Karpas-422 (cell line): ENCODE measurements around the gene EIF3J. TPM values are rescaled to one million over a fixed set of nuclear protein-coding genes. Genes with fewer than 3 reads are reported as not detected.
"Not testable (repeated sequence)": the region's sequence is repeated elsewhere in the genome, so short reads cannot be mapped to it uniquely, and the experiment has no call there.

Experiments
- DNase-seq: peaks from one replicate; pipeline ENCODE4 v3.0.0-alpha.2; 2015
- H2AFZ ChIP-seq: fragments of 200-600 bp; sonication (generic); 2 replicates; pipeline ENCODE4 v1.6.1; 2014; ENCODE audit warnings: antibody characterized with exemption, low read length, mixed read lengths
- H3K27ac ChIP-seq: fragments of 200-600 bp; sonication (generic); 2 replicates; pipeline ENCODE4 v1.5.1; 2014; ENCODE audit warnings: mild to moderate bottlenecking, low read length, moderate library complexity
- H3K27me3 ChIP-seq: fragments of 200-600 bp; sonication (generic); 2 replicates; pipeline ENCODE4 v1.6.1; 2014; ENCODE audit warnings: low read length, mixed read lengths
- H3K36me3 ChIP-seq: fragments of 200-600 bp; sonication (generic); 2 replicates; pipeline ENCODE4 v1.6.1; 2014; ENCODE audit warnings: low read length, mixed read lengths; ENCODE audit not compliant: insufficient read depth
- H3K4me1 ChIP-seq: fragments of 200-600 bp; sonication (generic); 2 replicates; pipeline ENCODE4 v1.6.1; 2014; ENCODE audit warnings: mild to moderate bottlenecking, low read length, mixed read lengths
- H3K4me2 ChIP-seq: fragments of 200-600 bp; sonication (generic); 2 replicates; pipeline ENCODE4 v1.6.1; 2014; ENCODE audit warnings: low read length, low read depth, mild to moderate bottlenecking; ENCODE audit not compliant: poor library complexity, severe bottlenecking
- H3K4me3 ChIP-seq: fragments of 200-600 bp; sonication (generic); 2 replicates; pipeline ENCODE4 v1.5.1; 2014; ENCODE audit warnings: mild to moderate bottlenecking, antibody characterized with exemption, low read length, mixed read lengths
- H3K79me2 ChIP-seq: fragments of 200-600 bp; sonication (generic); 2 replicates; pipeline ENCODE4 v1.6.1; 2014; ENCODE audit warnings: mild to moderate bottlenecking, low read length, mixed read lengths
- H3K9ac ChIP-seq: fragments of 200-600 bp; sonication (generic); 2 replicates; pipeline ENCODE4 v1.6.0; 2014; ENCODE audit warnings: low read length
- H3K9me2 ChIP-seq: fragments of 200-600 bp; sonication (generic), shearing (Covaris generic); replicated peaks from 2 replicates; pipeline ENCODE4 v1.6.0; 2014; ENCODE audit warnings: mild to moderate bottlenecking, low read length, moderate library complexity; ENCODE audit not compliant: insufficient read depth
- H3K9me3 ChIP-seq: fragments of 300-700, 200-600 bp; sonication (generic); 2 replicates; pipeline ENCODE4 v1.6.1; 2014; ENCODE audit warnings: low read length, mixed read lengths
- H4K20me1 ChIP-seq: fragments of 200-600 bp; sonication (generic); 2 replicates; pipeline ENCODE4 v1.6.1; 2014; ENCODE audit warnings: mild to moderate bottlenecking, antibody characterized with exemption, low read length, low read depth; ENCODE audit not compliant: insufficient read depth
- total RNA-seq: library from RNA; depleted of rRNA; stranded (reverse); fragments of >200 nt; shearing (Covaris generic); gene quantifications from 2 replicates; pipeline ENCODE4 v1.2.3, GENCODE V29; 2014; ENCODE audit warnings: low replicate concordance

The EIF3J gene
- total RNA-seq, 1 experiment from 2014 or later, result 70.7 TPM

DNA sequence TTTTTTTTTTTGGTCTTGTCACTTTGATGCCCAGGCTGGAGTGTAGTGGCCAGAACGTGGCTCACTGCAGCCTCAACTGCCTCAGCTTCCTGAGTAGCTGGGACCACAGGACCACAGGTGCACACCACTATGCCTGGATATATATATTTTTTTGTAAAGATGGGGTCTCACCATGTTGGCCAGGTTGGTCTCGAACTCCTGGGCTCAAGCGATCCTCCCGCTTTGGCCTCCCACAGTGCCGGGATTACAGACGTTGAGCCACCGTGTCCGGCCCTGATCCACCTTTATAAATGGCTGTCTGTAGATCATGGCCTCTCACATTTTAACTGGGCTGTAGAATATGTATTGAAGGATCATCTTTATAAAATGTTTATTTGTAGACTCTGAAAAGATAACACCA is 1.9 kb upstream of the EIF3J start:
- no peak overlapping the region for H3K9ac ChIP-seq

DNA sequence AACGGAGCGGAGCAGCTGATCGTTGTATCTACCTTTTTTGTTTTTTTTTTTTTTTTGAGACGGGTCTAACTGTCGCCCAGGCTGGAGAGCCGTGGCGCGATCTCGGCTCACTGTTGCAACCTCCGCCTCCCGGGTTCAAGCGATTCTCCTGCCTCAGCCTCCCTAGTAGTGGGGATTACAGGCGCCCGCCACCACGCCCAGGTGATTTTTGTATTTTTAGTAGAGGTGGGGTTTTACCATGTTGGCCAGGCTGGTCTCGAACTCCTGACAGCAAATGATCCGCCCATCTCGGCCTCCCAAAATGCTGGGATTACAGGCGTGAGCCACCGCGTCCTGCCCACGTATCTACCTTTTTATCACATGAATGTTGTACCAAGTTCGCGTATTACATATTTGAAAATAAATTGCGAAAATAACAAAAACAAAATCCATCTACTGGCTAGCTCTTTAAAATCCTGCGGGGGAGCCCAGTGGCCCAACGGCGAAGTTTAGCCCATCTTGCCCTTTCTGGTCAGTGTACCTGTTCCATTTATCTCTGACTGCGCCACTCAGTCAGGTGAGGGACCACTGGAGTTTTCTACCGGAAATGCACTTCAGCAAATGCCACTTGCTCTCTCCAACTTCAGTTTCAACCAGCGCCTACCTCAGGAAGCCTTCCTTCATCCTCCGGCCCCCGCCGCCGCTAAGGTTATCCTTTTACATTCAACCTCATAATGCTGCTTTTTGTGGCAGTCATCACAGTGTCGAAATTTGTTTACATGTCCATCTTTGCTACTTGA is 1.2 kb upstream of the EIF3J start:
- Histone ChIP-seq H3K9me3 (no peaks in the 10 kb centered on the region), H3K36me3 (peaks cover 10% of the 10 kb centered on the region; the same call in 1 of the 2 replicates), H3K27me3 (no peaks in the 10 kb centered on the region), H3K9me2 (no peaks in the 10 kb centered on the region), H3K4me2 (peak overlapping the region; percentile 77), H3K4me1 (peaks cover 26% of the 10 kb centered on the region), H4K20me1 (peaks cover 10% of the 10 kb centered on the region), H3K79me2 (peaks cover 50% of the 10 kb centered on the region), H2AFZ (peak overlapping the region; percentile 22), H3K9ac (peak overlapping the region; percentile 86), H3K4me3 (peak overlapping the region; percentile 74), H3K27ac (peak overlapping the region; percentile 43)
- peak; percentile 67 for DNase-seq

More for the DNA sequence above, 1.9 kb upstream of the EIF3J start:
- DNase-seq, result no peak
- Histone ChIP-seq H3K27me3 (no peaks in the 10 kb centered on the region), H3K79me2 (peaks cover 44% of the 10 kb centered on the region), H3K9me2 (no peaks in the 10 kb centered on the region), H3K9me3 (no peaks in the 10 kb centered on the region), H3K27ac (no peak overlapping the region), H3K4me2 (no peak overlapping the region), H3K36me3 (peaks cover 5% of the 10 kb centered on the region; the same call in 1 of the 2 replicates), H3K4me3 (no peak overlapping the region), H2AFZ (no peak overlapping the region), H4K20me1 (peaks cover 10% of the 10 kb centered on the region), H3K4me1 (peaks cover 22% of the 10 kb centered on the region)

DNA sequence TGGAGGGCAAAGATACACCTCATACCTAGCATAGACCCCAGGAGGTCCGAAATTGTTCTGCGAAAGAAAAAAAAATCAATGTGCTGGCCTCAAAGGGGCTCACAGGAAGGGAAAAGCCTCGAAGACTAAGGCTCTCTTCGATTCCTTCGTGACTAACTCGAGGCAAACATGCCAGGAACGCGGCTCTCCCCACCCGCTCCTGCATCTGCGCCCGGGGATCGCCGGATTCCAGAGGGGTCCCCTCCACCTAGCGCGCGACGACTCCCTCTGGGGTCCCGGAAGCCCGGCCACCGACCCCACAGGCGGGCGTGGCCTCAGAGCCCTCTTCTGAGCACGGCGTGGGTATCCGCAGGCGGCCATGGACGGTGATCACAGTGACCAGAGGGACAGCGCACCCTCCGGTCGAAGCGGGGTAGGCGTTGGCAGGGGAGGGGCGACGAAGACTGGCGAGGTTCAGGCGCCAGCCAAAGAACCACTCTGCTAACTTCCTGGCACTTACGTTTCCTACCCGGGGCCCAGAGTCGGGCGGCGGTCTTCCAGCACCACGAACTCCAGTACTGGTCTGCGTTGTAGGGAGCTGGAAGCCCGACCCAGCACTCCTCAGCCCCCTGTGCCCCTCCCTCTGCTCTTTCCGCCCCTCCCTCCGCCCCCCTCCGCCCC is 515 bp upstream of the EIF3J start:
- peak overlapping the region; percentile 77 for H3K4me2 ChIP-seq
- peaks cover 18% of the 10 kb centered on the region for H3K36me3 ChIP-seq
- peak overlapping the region; percentile 86 for H3K9ac ChIP-seq
- H3K4me1 ChIP-seq, result peaks cover 30% of the 10 kb centered on the region
- DNase-seq, result no peak
- H3K9me3 ChIP-seq, result no peaks in the 10 kb centered on the region
- H3K79me2 ChIP-seq, result peaks cover 57% of the 10 kb centered on the region
- peaks cover 10% of the 10 kb centered on the region for H4K20me1 ChIP-seq
- peak overlapping the region; percentile 43 for H3K27ac ChIP-seq
- H3K4me3 ChIP-seq, result peak overlapping the region; percentile 74
- no peaks in the 10 kb centered on the region for H3K27me3 ChIP-seq
- H3K9me2 ChIP-seq, result no peaks in the 10 kb centered on the region
- H2AFZ ChIP-seq, result peak overlapping the region; percentile 22

DNA sequence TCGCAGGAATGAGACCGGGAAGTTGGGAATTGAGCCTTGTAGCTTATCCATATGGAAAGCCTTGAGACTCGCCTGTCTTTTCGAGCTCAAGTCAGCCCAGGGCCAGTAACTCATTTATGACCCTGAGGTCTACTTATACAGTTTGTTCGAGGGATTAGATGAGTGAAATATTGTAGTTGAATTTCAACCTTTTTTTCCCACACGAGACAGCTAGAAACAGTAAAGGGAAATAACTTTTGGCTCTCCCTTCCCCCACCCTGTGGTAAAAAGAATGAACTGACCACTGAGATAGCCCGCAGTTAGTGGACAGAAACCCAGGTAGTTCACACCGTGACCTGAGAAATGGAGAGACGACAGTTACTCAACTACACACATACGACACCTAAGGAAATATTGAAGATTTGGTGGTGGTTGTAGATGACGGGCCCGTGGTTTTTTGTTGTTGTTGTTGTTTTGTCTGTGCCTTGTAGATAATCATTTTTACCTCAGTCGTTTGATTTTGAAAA is 841 bp downstream of the EIF3J start:
- Histone ChIP-seq H3K9ac (peak overlapping the region; percentile 96), H4K20me1 (peaks cover 10% of the 10 kb centered on the region), H3K9me3 (no peaks in the 10 kb centered on the region), H3K4me1 (peaks cover 38% of the 10 kb centered on the region), H3K9me2 (no peaks in the 10 kb centered on the region), H3K79me2 (peaks cover 71% of the 10 kb centered on the region), H2AFZ (no peak overlapping the region), H3K27me3 (no peaks in the 10 kb centered on the region), H3K4me3 (peak overlapping the region; percentile 99), H3K27ac (peak overlapping the region; percentile 68), H3K36me3 (peaks cover 30% of the 10 kb centered on the region), H3K4me2 (peak overlapping the region; percentile 96)
- DNase-seq, result peak; percentile 47

DNA sequence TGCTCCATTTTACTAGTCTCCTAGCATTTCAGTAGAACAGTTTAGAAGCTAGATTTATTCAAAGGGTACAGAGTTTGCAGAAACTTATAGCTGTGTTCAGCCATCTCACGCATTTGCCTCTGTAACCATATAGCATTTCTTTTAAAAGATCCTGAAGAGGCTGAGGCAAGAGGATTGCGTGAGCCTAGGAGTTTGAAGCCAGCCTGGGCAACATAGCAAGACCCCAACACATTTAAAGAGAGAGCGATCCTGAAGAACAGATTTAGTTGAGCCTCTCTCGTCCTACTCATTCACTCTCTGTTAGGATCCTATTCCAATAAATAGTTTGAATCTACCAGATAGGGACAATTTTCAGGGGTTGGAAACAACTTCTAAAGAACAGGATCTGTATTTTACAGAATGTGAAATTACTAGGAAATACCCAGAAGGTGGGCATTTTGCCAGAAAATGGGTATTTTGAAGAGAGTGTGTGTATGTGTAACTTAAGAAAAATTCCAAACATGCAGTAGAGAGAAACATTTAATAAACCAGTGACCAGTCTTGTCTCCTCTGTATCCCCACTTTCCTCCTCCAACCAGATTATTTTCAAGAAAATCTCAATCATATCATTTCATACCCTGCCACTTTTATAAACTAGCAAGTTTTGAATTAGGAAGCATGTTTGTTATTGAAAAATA is 4.5 kb downstream of the EIF3J start:
- H3K27me3 ChIP-seq, result no peaks in the 10 kb centered on the region
- H2AFZ ChIP-seq, result no peak overlapping the region
- peaks cover 42% of the 10 kb centered on the region for H3K36me3 ChIP-seq
- no peak overlapping the region for H3K9ac ChIP-seq
- no peaks in the 10 kb centered on the region for H3K9me2 ChIP-seq
- H3K4me1 ChIP-seq, result peaks cover 43% of the 10 kb centered on the region
- no peaks in the 10 kb centered on the region for H3K9me3 ChIP-seq
- peaks cover 90% of the 10 kb centered on the region for H3K79me2 ChIP-seq
- no peak overlapping the region for H3K4me3 ChIP-seq
- 0 out of 2 replicates have a peak overlapping the region, but pooled peaks have one; percentile 1 for H3K27ac ChIP-seq
- H3K4me2 ChIP-seq, result peak overlapping the region; percentile 8
- DNase-seq, result no peak
- peaks cover 17% of the 10 kb centered on the region for H4K20me1 ChIP-seq

DNA sequence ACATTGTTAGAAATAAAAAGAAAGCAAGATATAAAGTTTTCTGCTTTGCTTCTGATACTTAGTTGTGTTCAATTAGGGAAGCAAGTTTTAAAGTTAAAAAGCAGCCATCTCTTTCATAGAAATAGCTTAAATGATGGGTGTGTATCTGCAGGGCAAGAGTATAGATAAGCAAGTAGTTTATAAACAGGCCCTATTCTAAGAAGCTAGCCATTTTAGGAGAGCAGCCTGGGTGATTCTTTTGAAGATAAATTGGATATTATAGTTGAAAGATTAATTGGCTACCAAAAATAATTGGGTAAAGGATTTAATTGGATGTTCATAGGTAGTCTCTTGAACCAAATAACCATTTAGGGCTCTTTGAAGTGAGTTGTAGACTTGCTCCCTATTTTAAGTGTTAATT is 5.6 kb downstream of the EIF3J start:
- no peak overlapping the region for H3K4me3 ChIP-seq
- H3K4me2 ChIP-seq, result no peak overlapping the region
- H3K9me3 ChIP-seq, result no peaks in the 10 kb centered on the region
- H3K4me1 ChIP-seq, result peaks cover 44% of the 10 kb centered on the region
- peaks cover 43% of the 10 kb centered on the region for H3K36me3 ChIP-seq
- no peak overlapping the region for H3K9ac ChIP-seq
- H3K27me3 ChIP-seq, result no peaks in the 10 kb centered on the region
- no peaks in the 10 kb centered on the region for H3K9me2 ChIP-seq
- no peak for DNase-seq
- H3K79me2 ChIP-seq, result peaks cover 95% of the 10 kb centered on the region
- 0 out of 2 replicates have a peak overlapping the region, but pooled peaks have one; percentile 1 for H3K27ac ChIP-seq
- H4K20me1 ChIP-seq, result peaks cover 15% of the 10 kb centered on the region
- H2AFZ ChIP-seq, result no peak overlapping the region

DNA sequence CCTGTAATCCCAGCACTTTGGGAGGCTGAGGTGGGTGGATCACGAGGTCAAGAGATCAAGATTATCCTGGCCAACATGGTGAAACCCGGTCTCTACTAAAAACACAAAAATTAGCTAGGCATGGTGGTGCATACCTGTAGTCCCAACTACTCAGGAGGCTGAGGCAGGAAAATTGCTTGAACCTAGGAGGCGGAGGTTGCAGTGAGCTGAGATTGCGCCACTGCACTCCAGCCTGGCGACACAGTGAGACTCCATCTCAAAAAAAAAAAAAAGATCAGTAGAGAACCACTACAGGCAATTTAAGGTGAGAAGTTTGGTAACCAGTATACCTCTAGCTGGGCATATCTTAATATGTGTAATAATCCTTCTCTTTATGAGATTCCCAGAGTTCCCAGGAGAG is 7.8 kb downstream of the EIF3J start:
- H3K79me2 ChIP-seq, result peaks cover 95% of the 10 kb centered on the region
- not testable (repeated sequence) for H3K9ac ChIP-seq, H3K9me2 ChIP-seq, H3K4me2 ChIP-seq, H3K27ac ChIP-seq, DNase-seq, H2AFZ ChIP-seq, H3K4me3 ChIP-seq, H3K9me3 ChIP-seq, H3K27me3 ChIP-seq
- H3K4me1 ChIP-seq, result peaks cover 31% of the 10 kb centered on the region
- H3K36me3 ChIP-seq, result peaks cover 38% of the 10 kb centered on the region
- peaks cover 11% of the 10 kb centered on the region; the same call in 1 of the 2 replicates for H4K20me1 ChIP-seq
